Measurements from ENCODE around the gene CAMK2B. TPM values are rescaled to one million over a fixed set of nuclear protein-coding genes. Genes with fewer than 3 reads are reported as not detected.

The CAMK2B gene
- total RNA-seq, 1 donor from 2014 or later = not detected

DNA sequence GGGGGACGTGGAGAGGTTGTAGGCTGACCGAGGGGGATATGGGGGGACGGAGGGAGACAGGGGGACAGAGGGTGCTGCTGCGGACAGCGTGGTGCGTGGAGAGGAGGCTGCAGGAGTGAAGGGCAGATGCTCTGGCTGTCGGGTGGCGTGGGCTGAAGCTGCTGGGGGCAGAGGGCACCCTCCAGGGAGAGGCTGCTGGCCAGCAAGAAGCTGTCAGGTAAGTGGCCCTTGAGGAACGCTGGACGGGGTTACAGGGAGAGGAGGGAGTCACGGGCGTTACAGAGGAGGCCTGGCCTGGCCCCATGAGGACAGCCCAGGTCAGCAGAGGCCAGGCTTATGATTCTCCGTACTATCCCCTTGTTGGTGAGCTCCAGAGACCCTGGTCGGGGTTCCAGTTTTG, 97.5 kb downstream of the CAMK2B start:
- H3K4me3 ChIP-seq (ENCODE audit: low read depth, low read length) = no peak overlapping the region
- DNase-seq (ENCODE audit: low read depth) = no peak
- TF ChIP-seq, protein P1, sequence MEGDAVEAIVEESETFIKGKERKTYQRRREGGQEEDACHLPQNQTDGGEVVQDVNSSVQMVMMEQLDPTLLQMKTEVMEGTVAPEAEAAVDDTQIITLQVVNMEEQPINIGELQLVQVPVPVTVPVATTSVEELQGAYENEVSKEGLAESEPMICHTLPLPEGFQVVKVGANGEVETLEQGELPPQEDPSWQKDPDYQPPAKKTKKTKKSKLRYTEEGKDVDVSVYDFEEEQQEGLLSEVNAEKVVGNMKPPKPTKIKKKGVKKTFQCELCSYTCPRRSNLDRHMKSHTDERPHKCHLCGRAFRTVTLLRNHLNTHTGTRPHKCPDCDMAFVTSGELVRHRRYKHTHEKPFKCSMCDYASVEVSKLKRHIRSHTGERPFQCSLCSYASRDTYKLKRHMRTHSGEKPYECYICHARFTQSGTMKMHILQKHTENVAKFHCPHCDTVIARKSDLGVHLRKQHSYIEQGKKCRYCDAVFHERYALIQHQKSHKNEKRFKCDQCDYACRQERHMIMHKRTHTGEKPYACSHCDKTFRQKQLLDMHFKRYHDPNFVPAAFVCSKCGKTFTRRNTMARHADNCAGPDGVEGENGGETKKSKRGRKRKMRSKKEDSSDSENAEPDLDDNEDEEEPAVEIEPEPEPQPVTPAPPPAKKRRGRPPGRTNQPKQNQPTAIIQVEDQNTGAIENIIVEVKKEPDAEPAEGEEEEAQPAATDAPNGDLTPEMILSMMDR (conservative IDR thresholded peaks at IDR 0.05; ENCODE audit: low read depth, low read length) = no peak

GRCh38 chr7:44226396-44226753, 99.0 kb downstream of the CAMK2B start:
- TF ChIP-seq, protein P1 (conservative IDR thresholded peaks at IDR 0.05; ENCODE audit: low read depth, low read length) = no peak
- DNase-seq (ENCODE audit: low read depth) = no peak
- no peak overlapping the region for H3K4me3 ChIP-seq (ENCODE audit: low read depth, low read length)

GRCh38 chr7:44225566-44226395, 99.6 kb downstream of the CAMK2B start:
- TF ChIP-seq, protein P1 (conservative IDR thresholded peaks at IDR 0.05; ENCODE audit: low read depth, low read length) = no peak
- no peak overlapping the region for H3K4me3 ChIP-seq (ENCODE audit: low read depth, low read length)
- DNase-seq (ENCODE audit: low read depth) = no peak

DNA sequence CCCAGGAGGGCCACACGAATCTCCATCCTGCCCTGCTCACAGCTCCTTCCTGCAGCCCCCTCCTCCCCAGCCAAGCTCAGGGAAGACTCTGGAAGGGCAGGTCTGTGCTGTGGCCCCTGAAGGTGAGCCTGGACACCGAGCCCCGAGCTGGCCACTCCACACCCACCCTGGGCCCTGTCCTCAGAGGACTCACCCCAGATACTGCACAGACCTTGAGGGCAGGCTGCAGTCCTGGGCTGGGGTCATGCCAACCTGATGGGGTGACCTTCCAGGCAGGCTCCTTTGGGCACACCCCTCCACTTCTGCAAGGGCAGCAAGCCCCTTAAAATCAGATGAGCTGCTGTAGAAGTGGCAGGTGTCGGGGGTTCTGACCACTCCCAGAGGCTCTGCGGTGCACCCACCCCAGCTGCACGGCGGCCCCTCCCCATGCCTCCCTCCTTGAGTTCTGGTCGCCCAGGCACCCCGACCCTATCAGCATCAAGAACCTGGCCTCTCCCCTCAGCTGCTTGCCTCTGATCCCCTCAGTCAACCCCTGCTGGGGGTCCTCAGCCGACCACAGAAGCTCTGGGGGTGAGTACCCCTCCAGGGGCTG, 100.3 kb downstream of the CAMK2B start:
- no peak overlapping the region for H3K4me3 ChIP-seq (ENCODE audit: low read depth, low read length)
- TF ChIP-seq, protein P1 (conservative IDR thresholded peaks at IDR 0.05; ENCODE audit: low read depth, low read length) = no peak
- no peak for DNase-seq (ENCODE audit: low read depth)

- TF ChIP-seq, protein P1 (conservative IDR thresholded peaks at IDR 0.05; ENCODE audit: low read depth, low read length) = no peak
- no peak overlapping the region for H3K4me3 ChIP-seq (ENCODE audit: low read depth, low read length)
- DNase-seq (ENCODE audit: low read depth) = no peak
Observed at GRCh38 chr7:44224080-44224973, 101.1 kb downstream of the CAMK2B start.

DNA sequence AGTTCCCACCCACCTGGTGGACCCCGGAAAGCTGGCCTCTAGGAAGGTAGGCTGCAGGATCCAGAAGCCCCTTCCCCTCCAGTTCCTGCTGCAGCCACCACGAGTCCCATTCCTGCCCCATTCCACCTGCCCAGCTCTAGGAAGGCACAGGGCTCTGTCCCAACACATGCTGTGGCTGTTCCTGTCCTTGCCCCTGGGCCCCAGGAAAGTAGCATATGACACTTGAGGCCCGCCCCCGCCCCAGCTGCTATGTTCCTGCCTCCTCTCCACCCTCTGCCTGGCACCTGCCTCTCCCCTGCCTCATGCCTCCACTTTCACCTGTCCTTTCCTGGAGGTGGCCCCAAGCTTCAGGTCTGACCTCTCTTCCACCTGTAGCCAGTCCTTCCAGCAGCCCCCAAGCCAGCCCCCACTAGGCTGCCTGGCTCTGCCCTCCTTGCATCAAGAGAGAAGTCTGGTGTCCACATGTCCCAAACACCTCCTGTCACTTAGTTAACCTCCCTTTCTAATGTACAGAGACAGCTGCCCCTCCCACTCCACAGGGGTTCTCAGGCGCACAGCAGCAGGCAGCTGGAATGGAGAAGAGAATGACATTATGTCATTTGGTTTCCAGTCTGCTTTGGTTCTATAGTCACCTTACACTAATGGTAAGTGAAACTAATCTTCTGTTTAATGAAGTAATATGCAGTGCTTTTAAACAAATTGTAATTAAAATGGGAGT, 101.9 kb downstream of the CAMK2B start:
- DNase-seq (ENCODE audit: low read depth) = no peak
- TF ChIP-seq, protein P1 (conservative IDR thresholded peaks at IDR 0.05; ENCODE audit: low read depth, low read length) = no peak

More for the DNA sequence above, 101.9 kb downstream of the CAMK2B start:
- no peak overlapping the region for H3K4me3 ChIP-seq (ENCODE audit: low read depth, low read length)

All from epithelial cell of proximal tubule (primary cell).